ENCODE measurements around the gene CLEC2A.

Gene CLEC2A

GRCh38 chr12:9936591-9936990 is 4.4 kb upstream of the CLEC2A start:
- in situ Hi-C loops (cut with MboI; ENCODE audit: low sequenced_read_pairs), result loop anchor here (25.0 kb wide), 1 partner anchor 201 kb away; the partner anchor contains the start of gene CLEC7A

GRCh38 chr12:9935026-9935425 is 2.9 kb upstream of the CLEC2A start:
- in situ Hi-C loops (cut with MboI; ENCODE audit: low sequenced_read_pairs), result loop anchor here (25.0 kb wide), 1 partner anchor 202 kb away; the partner anchor contains the start of gene CLEC7A

- in situ Hi-C loops (cut with MboI; ENCODE audit: low sequenced_read_pairs), result loop anchor here (25.0 kb wide), 1 partner anchor 203 kb away; the partner anchor contains the start of gene CLEC7A
Measured at GRCh38 chr12:9933958-9934357, 1.8 kb upstream of the CLEC2A start.

GRCh38 chr12:9931245-9931644 is 925 bp downstream of the CLEC2A start:
- in situ Hi-C loops (cut with MboI; ENCODE audit: low sequenced_read_pairs), result loop anchor here (25.0 kb wide), 1 partner anchor 206 kb away; the partner anchor contains the start of gene CLEC7A

- in situ Hi-C loops (cut with MboI; ENCODE audit: low sequenced_read_pairs), result loop anchor here (25.0 kb wide), 1 partner anchor 209 kb away; the partner anchor contains the start of gene CLEC7A
Measured at GRCh38 chr12:9928607-9929006, 3.6 kb downstream of the CLEC2A start.

- in situ Hi-C loops (cut with MboI; ENCODE audit: low sequenced_read_pairs), result loop anchor here (25.0 kb wide), 1 partner anchor 210 kb away; the partner anchor contains the start of gene CLEC7A
Measured at GRCh38 chr12:9926876-9927275, 5.3 kb downstream of the CLEC2A start.

GRCh38 chr12:9925705-9926393 is 6.3 kb downstream of the CLEC2A start:
- in situ Hi-C loops (cut with MboI; ENCODE audit: low sequenced_read_pairs), result loop anchor here (25.0 kb wide), 1 partner anchor 211 kb away; the partner anchor contains the start of gene CLEC7A

GRCh38 chr12:9922429-9922828 is 9.7 kb downstream of the CLEC2A start:
- in situ Hi-C loops (cut with MboI; ENCODE audit: low sequenced_read_pairs), result no loop called here

- in situ Hi-C loops (cut with MboI; ENCODE audit: low sequenced_read_pairs), result no loop called here
Measured at GRCh38 chr12:9920451-9920850, 11.7 kb downstream of the CLEC2A start.

GRCh38 chr12:9919443-9919842 is 12.7 kb downstream of the CLEC2A start:
- in situ Hi-C loops (cut with MboI; ENCODE audit: low sequenced_read_pairs), result no loop called here

GRCh38 chr12:9911708-9912107 is 20.5 kb downstream of the CLEC2A start:
- in situ Hi-C loops (cut with MboI; ENCODE audit: low sequenced_read_pairs), result no loop called here

GRCh38 chr12:9910716-9911421 is 21.3 kb downstream of the CLEC2A start:
- in situ Hi-C loops (cut with MboI; ENCODE audit: low sequenced_read_pairs), result no loop called here

- in situ Hi-C loops (cut with MboI; ENCODE audit: low sequenced_read_pairs), result no loop called here
Measured at GRCh38 chr12:9909724-9910123, 22.4 kb downstream of the CLEC2A start.

GRCh38 chr12:9908350-9908749 is 23.8 kb downstream of the CLEC2A start:
- in situ Hi-C loops (cut with MboI; ENCODE audit: low sequenced_read_pairs), result no loop called here

- in situ Hi-C loops (cut with MboI; ENCODE audit: low sequenced_read_pairs), result no loop called here
Measured at GRCh38 chr12:9907769-9908168, 24.4 kb downstream of the CLEC2A start.

GRCh38 chr12:9906873-9907272 is 25.3 kb downstream of the CLEC2A start:
- in situ Hi-C loops (cut with MboI; ENCODE audit: low sequenced_read_pairs), result no loop called here

- in situ Hi-C loops (cut with MboI; ENCODE audit: low sequenced_read_pairs), result no loop called here
Measured at GRCh38 chr12:9902539-9903228, 29.5 kb downstream of the CLEC2A start.

GRCh38 chr12:9900930-9901329 is 31.2 kb downstream of the CLEC2A start:
- in situ Hi-C loops (cut with MboI; ENCODE audit: low sequenced_read_pairs), result no loop called here

- in situ Hi-C loops (cut with MboI; ENCODE audit: low sequenced_read_pairs), result no loop called here
Measured at GRCh38 chr12:9899209-9899608, 33.0 kb downstream of the CLEC2A start.

GRCh38 chr12:9897535-9897934 is 34.6 kb downstream of the CLEC2A start:
- in situ Hi-C loops (cut with MboI; ENCODE audit: low sequenced_read_pairs), result no loop called here

- in situ Hi-C loops (cut with MboI; ENCODE audit: low sequenced_read_pairs), result no loop called here
Measured at GRCh38 chr12:9895215-9895971, 36.8 kb downstream of the CLEC2A start.
